Fibroblast of the aortic adventitia (primary cell): ENCODE measurements around the gene ACSL3. TPM values are rescaled to one million over a fixed set of nuclear protein-coding genes. Genes with fewer than 3 reads are reported as not detected.

Experiments
- DNase-seq: peaks from one replicate; pipeline ENCODE4 v3.0.0-alpha.2; 2010; ENCODE audit warnings: low read depth
- H3K4me3 ChIP-seq: 2 replicates; pipeline ENCODE4 v1.5.1; 2011; ENCODE audit warnings: low read depth, mild to moderate bottlenecking, control low read depth, low read length, moderate library complexity
- total RNA-seq: library from RNA; depleted of rRNA; stranded (reverse); fragments of >200 nt; gene quantifications from 2 replicates; pipeline ENCODE4 v1.2.3, GENCODE V29; 2012; ENCODE audit warnings: low replicate concordance
- TF ChIP-seq, protein P1 (sequence below): IDR thresholded peaks from 2 replicates; pipeline ENCODE4 v1.5.1; 2011; ENCODE audit warnings: mild to moderate bottlenecking, low read length, control low read depth, inconsistent platforms; ENCODE audit not compliant: insufficient read depth

The ACSL3 gene
- total RNA-seq, 1 donor = 88.5 TPM

GRCh38 chr2:222992137-222992536 lies 131.3 kb downstream of the ACSL3 start:
- TF ChIP-seq, protein P1, sequence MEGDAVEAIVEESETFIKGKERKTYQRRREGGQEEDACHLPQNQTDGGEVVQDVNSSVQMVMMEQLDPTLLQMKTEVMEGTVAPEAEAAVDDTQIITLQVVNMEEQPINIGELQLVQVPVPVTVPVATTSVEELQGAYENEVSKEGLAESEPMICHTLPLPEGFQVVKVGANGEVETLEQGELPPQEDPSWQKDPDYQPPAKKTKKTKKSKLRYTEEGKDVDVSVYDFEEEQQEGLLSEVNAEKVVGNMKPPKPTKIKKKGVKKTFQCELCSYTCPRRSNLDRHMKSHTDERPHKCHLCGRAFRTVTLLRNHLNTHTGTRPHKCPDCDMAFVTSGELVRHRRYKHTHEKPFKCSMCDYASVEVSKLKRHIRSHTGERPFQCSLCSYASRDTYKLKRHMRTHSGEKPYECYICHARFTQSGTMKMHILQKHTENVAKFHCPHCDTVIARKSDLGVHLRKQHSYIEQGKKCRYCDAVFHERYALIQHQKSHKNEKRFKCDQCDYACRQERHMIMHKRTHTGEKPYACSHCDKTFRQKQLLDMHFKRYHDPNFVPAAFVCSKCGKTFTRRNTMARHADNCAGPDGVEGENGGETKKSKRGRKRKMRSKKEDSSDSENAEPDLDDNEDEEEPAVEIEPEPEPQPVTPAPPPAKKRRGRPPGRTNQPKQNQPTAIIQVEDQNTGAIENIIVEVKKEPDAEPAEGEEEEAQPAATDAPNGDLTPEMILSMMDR = no peak
- H3K4me3 ChIP-seq = no peak overlapping the region
- no peak for DNase-seq

Other genes with a start within 250 kb of the ACSL3 start
- 6.5 and 34.3 TPM in 2 replicates for gene FARSB, start 204.9 kb upstream of the ACSL3 start, total RNA-seq
- gene MOGAT1, start 189.4 kb upstream of the ACSL3 start, total RNA-seq = not detected in 2 replicates
- gene KCNE4, start 191.2 kb downstream of the ACSL3 start, total RNA-seq = 4.1 and 22.2 TPM in 2 replicates